Hepatocyte (in vitro differentiated cells): Measurements from ENCODE around the gene PGPEP1.

Experiments
- CTCF ChIP-seq: fragments of 200-600 bp; sonication (generic); IDR thresholded peaks from 2 replicates; pipeline ENCODE4 v1.5.1; 2016; ENCODE audit warnings: antibody characterized with exemption, mild to moderate bottlenecking; ENCODE audit not compliant: poor library complexity
- EZH2phosphoT487 ChIP-seq: fragments of 200-600 bp; sonication (generic); IDR thresholded peaks from one replicate; pipeline ENCODE4 v1.6.1; 2018; ENCODE audit warnings: antibody characterized with exemption, mild to moderate bottlenecking, low read depth, moderate library complexity; ENCODE audit not compliant: unreplicated experiment, severe bottlenecking

DNA sequence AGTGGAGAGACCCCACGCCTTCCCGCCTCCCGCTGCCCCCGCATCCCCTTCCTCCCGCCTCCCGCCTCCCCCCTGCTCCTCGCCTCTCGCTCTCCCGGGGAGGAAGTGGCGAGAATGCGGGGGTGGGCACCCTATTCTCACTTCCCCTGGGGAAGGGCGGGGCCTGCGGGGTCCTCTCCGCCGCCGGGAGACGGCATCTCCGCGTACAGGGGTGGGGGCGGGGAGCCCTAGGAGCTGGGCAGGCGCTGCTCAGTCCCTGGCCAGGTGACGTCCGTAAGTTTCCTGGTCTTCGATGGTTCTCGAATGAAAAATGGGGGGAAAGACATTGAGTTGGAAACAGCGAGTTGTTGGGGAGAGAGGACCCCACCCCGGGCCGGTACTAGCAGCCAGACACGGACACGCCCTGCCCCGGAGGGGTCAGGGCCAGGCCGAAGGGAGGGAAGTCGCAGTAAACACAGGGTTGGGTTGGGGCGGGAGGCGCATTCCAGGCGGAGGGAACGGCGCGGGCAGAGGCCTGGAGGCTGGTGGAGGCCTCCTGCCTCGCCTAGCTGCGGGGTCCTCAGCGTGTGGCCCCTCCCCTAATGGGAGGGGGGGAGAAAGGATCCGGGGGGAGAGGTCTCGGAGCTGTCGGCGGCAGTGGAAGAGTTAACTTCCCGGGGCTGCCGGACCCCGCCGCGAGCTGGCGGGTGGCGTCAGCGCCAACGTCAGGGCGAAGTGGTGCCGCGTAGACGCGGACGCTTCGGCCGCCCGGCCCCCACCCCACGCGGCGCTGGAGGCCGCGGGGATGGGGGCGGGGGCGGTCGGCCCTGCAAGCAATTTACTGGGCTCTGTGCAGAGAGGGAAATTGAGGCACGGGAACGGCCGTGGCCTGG lies 48.6 kb upstream of the PGPEP1 start:
- TF ChIP-seq CTCF: no peak
- no peak for TF ChIP-seq EZH2phosphoT487
